ENCODE data around the gene DPP10. TPM values are rescaled to one million over a fixed set of nuclear protein-coding genes. Genes with fewer than 3 reads are reported as not detected.

The DPP10 gene
- total and polyA plus RNA-seq, 4 donors, result 0.04 to 4.1 (median 0.48) TPM

DNA sequence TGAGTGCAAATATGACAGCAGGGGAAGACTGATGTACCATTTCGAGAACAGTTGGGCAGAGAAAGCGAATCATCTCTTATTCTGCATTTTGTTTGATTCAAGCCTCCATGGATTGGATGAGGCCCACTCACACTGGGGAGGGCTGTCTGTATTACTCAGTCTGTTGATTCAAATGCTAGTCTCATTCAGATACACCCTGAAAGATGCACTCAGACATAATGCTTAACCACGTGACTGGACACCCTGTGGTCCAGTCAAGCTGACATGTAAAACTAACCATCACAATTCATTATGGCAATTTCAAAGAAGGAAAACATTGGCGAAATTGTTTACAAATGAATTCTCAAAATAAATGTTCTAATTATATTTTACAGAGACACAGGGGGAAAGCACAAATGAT lies 1210.2 kb downstream of the DPP10 start:
- no peak for TF ChIP-seq YY1 (IDR thresholded peaks at IDR 0.05)
- no peak for TF ChIP-seq HNF4G (IDR thresholded peaks at IDR 0.05)
- TF ChIP-seq HNF4A (conservative IDR thresholded peaks at IDR 0.05), result no peak
- no peak for TF ChIP-seq FOXA2 (IDR thresholded peaks at IDR 0.05)
- no peak overlapping the region for H3K4me3 ChIP-seq (ENCODE audit: low read depth in 1 of 3, low read length in 3 of 3)
- H3K36me3 ChIP-seq (ENCODE audit: control insufficient read depth in 4 of 4, insufficient read depth in 3 of 4, low read depth in 1 of 4, low read length in 3 of 4), result no peaks in the 10 kb centered on the region
- peaks cover 0 to 4% (median 0%) of the 10 kb centered on the region in 4 donors for H3K4me1 ChIP-seq (ENCODE audit: control insufficient read depth in 4 of 4, insufficient read depth in 4 of 4, low read length in 3 of 4)
- no peaks in the 10 kb centered on the region for H3K27me3 ChIP-seq (ENCODE audit: control insufficient read depth in 4 of 4, insufficient read depth in 4 of 4, low read length in 3 of 4)
- no peaks in the 10 kb centered on the region for H3K9me3 ChIP-seq (ENCODE audit: control insufficient read depth in 4 of 4, low read length in 3 of 4)
- H3K9ac ChIP-seq (ENCODE audit: low read depth in 1 of 2, low read length in 2 of 2), result no peak overlapping the region
- no peak for DNase-seq (ENCODE audit: low spot score)
- WGBS, result 83% methylated on average over 4 of the region's 4 CpGs
- H3K27ac ChIP-seq (ENCODE audit: low read depth in 1 of 2, low read length in 2 of 2), result no peak overlapping the region

GRCh38 chr2:115654362-115654761 lies 1211.9 kb downstream of the DPP10 start:
- no peak overlapping the region for H3K4me3 ChIP-seq (ENCODE audit: low read depth in 1 of 3, low read length in 3 of 3)
- peaks cover 0 to 4% (median 0%) of the 10 kb centered on the region in 4 donors for H3K4me1 ChIP-seq (ENCODE audit: control insufficient read depth in 4 of 4, insufficient read depth in 4 of 4, low read length in 3 of 4)
- H3K27me3 ChIP-seq (ENCODE audit: control insufficient read depth in 4 of 4, insufficient read depth in 4 of 4, low read length in 3 of 4), result no peaks in the 10 kb centered on the region
- DNase-seq (ENCODE audit: low spot score), result no peak
- H3K36me3 ChIP-seq (ENCODE audit: control insufficient read depth in 4 of 4, insufficient read depth in 3 of 4, low read depth in 1 of 4, low read length in 3 of 4), result no peaks in the 10 kb centered on the region
- no peaks in the 10 kb centered on the region for H3K9me3 ChIP-seq (ENCODE audit: control insufficient read depth in 4 of 4, low read length in 3 of 4)
- H3K27ac ChIP-seq (ENCODE audit: low read depth in 1 of 2, low read length in 2 of 2), result no peak overlapping the region
- TF ChIP-seq, protein P1, sequence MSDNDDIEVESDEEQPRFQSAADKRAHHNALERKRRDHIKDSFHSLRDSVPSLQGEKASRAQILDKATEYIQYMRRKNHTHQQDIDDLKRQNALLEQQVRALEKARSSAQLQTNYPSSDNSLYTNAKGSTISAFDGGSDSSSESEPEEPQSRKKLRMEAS (IDR thresholded peaks at IDR 0.05), result no peak
- TF ChIP-seq HNF4G (IDR thresholded peaks at IDR 0.05), result no peak
- no peak for TF ChIP-seq GABPA (IDR thresholded peaks at IDR 0.05 in 1 of 2, conservative IDR thresholded peaks at IDR 0.05 in 1 of 2)
- TF ChIP-seq NR2F2 (IDR thresholded peaks at IDR 0.05), result no peak
- no peak for TF ChIP-seq FOXA1 (IDR thresholded peaks at IDR 0.05)
- TF ChIP-seq SP1 (IDR thresholded peaks at IDR 0.05), result no peak
- TF ChIP-seq, protein P2, sequence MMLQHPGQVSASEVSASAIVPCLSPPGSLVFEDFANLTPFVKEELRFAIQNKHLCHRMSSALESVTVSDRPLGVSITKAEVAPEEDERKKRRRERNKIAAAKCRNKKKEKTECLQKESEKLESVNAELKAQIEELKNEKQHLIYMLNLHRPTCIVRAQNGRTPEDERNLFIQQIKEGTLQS (IDR thresholded peaks at IDR 0.05), result no peak
- no peak for TF ChIP-seq FOXA2 (IDR thresholded peaks at IDR 0.05)
- TF ChIP-seq, protein P3, sequence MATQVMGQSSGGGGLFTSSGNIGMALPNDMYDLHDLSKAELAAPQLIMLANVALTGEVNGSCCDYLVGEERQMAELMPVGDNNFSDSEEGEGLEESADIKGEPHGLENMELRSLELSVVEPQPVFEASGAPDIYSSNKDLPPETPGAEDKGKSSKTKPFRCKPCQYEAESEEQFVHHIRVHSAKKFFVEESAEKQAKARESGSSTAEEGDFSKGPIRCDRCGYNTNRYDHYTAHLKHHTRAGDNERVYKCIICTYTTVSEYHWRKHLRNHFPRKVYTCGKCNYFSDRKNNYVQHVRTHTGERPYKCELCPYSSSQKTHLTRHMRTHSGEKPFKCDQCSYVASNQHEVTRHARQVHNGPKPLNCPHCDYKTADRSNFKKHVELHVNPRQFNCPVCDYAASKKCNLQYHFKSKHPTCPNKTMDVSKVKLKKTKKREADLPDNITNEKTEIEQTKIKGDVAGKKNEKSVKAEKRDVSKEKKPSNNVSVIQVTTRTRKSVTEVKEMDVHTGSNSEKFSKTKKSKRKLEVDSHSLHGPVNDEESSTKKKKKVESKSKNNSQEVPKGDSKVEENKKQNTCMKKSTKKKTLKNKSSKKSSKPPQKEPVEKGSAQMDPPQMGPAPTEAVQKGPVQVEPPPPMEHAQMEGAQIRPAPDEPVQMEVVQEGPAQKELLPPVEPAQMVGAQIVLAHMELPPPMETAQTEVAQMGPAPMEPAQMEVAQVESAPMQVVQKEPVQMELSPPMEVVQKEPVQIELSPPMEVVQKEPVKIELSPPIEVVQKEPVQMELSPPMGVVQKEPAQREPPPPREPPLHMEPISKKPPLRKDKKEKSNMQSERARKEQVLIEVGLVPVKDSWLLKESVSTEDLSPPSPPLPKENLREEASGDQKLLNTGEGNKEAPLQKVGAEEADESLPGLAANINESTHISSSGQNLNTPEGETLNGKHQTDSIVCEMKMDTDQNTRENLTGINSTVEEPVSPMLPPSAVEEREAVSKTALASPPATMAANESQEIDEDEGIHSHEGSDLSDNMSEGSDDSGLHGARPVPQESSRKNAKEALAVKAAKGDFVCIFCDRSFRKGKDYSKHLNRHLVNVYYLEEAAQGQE (IDR thresholded peaks at IDR 0.05), result no peak
- no peak overlapping the region for H3K9ac ChIP-seq (ENCODE audit: low read depth in 1 of 2, low read length in 2 of 2)

DNA sequence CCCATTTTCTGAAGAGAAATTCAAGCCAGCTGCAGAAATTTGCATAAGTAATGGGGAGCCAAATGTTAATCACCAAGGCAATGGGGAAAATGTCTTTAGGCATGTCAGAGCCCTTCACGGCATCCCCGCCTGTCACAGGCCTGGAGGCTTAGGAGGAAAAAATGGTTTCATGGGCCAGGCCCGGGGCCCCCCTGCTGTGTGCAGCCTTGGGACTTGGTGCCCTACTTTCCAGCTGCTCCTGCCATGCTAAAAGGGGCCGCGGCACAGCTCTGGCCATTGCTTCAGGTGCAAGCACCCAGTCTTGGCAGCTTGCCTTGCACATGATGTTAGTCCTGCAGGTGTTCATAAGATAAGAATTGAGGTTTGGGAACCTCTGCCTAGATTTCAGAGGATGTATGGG lies 1235.7 kb downstream of the DPP10 start:
- WGBS, result 94% methylated on average over 5 of the region's 5 CpGs
- no peaks in the 10 kb centered on the region for H3K27me3 ChIP-seq (ENCODE audit: control insufficient read depth in 4 of 4, insufficient read depth in 4 of 4, low read length in 3 of 4)
- no peak overlapping the region for H3K4me3 ChIP-seq (ENCODE audit: low read depth in 1 of 3, low read length in 3 of 3)
- H3K36me3 ChIP-seq (ENCODE audit: control insufficient read depth in 4 of 4, insufficient read depth in 3 of 4, low read depth in 1 of 4, low read length in 3 of 4), result no peaks in the 10 kb centered on the region
- H3K9me3 ChIP-seq (ENCODE audit: control insufficient read depth in 4 of 4, low read length in 3 of 4), result peaks cover 0 to 4% (median under 1%) of the 10 kb centered on the region in 4 donors
- DNase-seq (ENCODE audit: low spot score), result no peak
- no peak overlapping the region for H3K27ac ChIP-seq (ENCODE audit: low read depth in 1 of 2, low read length in 2 of 2)
- H3K4me1 ChIP-seq (ENCODE audit: control insufficient read depth in 4 of 4, insufficient read depth in 4 of 4, low read length in 3 of 4), result no peaks in the 10 kb centered on the region
- H3K9ac ChIP-seq (ENCODE audit: low read depth in 1 of 2, low read length in 2 of 2), result no peak overlapping the region
- TF ChIP-seq NR2F2 (IDR thresholded peaks at IDR 0.05) (no peak), RAD21 (IDR thresholded peaks at IDR 0.05) (no peak), FOXA2 (IDR thresholded peaks at IDR 0.05) (no peak), HNF4G (IDR thresholded peaks at IDR 0.05) (no peak), TAF1 (conservative IDR thresholded peaks at IDR 0.05) (no peak), FOXA1 (IDR thresholded peaks at IDR 0.05) (no peak), JUND (IDR thresholded peaks at IDR 0.05) (no peak), HNF4A (conservative IDR thresholded peaks at IDR 0.05) (no peak), GABPA (IDR thresholded peaks at IDR 0.05 in 1 of 2, conservative IDR thresholded peaks at IDR 0.05 in 1 of 2) (no peak), RXRA (IDR thresholded peaks at IDR 0.05) (no peak)
- TF ChIP-seq, protein P3 (IDR thresholded peaks at IDR 0.05), result no peak
- TF ChIP-seq, protein P2 (IDR thresholded peaks at IDR 0.05), result no peak
- TF ChIP-seq, protein P1 (IDR thresholded peaks at IDR 0.05), result no peak
- TF ChIP-seq, protein P4, sequence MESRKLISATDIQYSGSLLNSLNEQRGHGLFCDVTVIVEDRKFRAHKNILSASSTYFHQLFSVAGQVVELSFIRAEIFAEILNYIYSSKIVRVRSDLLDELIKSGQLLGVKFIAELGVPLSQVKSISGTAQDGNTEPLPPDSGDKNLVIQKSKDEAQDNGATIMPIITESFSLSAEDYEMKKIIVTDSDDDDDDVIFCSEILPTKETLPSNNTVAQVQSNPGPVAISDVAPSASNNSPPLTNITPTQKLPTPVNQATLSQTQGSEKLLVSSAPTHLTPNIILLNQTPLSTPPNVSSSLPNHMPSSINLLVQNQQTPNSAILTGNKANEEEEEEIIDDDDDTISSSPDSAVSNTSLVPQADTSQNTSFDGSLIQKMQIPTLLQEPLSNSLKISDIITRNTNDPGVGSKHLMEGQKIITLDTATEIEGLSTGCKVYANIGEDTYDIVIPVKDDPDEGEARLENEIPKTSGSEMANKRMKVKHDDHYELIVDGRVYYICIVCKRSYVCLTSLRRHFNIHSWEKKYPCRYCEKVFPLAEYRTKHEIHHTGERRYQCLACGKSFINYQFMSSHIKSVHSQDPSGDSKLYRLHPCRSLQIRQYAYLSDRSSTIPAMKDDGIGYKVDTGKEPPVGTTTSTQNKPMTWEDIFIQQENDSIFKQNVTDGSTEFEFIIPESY (IDR thresholded peaks at IDR 0.05), result no peak

All from liver (tissue), 9 donors.